K562 (cell line): ENCODE results near the gene SULT1C4. TPM values are rescaled to one million over a fixed set of nuclear protein-coding genes. Genes with fewer than 3 reads are reported as not detected.

Experiments used
- EP300 ChIP-seq: IDR thresholded peaks from 2 replicates; pipeline ENCODE4 v1.6.1; 2012; ENCODE audit warnings: low read length, improper control_type of control experiment
- HLTF ChIP-seq: fragments of 450-650 bp; IDR thresholded peaks from 2 replicates; pipeline ENCODE4 v1.6.1; 2016
- IRF2 ChIP-seq: sonication (generic); formaldehyde crosslinking; IDR thresholded peaks from 2 replicates; pipeline ENCODE4 v1.8.1; 2022; ENCODE audit warnings: mild to moderate bottlenecking, missing genetic modification reagents
- KLF16 ChIP-seq: IDR thresholded peaks from 2 replicates; pipeline ENCODE4 v1.6.1; 2016; ENCODE audit warnings: antibody characterized with exemption
- NCOA6 ChIP-seq: fragments of 450-650 bp; IDR thresholded peaks from 2 replicates; pipeline ENCODE4 v1.6.1; 2017; ENCODE audit warnings: mild to moderate bottlenecking
- NFIC ChIP-seq: fragments of 450-650 bp; IDR thresholded peaks from 2 replicates; pipeline ENCODE4 v1.6.1; 2017; ENCODE audit warnings: mild to moderate bottlenecking, inconsistent platforms
- RBM39 ChIP-seq: fragments of 200-400 bp; formaldehyde crosslinking; optimal IDR thresholded peaks from 2 replicates; pipeline ENCODE3; 2018; ENCODE audit warnings: low read depth, low read length
- RFX7 ChIP-seq: fragments of 250-450 bp; sonication (Bioruptor Pico); IDR thresholded peaks from 2 replicates; pipeline ENCODE4 v1.5.1; 2021; ENCODE audit warnings: mild to moderate bottlenecking
- ZEB2 ChIP-seq: fragments of 450-650 bp; IDR thresholded peaks from 2 replicates; pipeline ENCODE4 v1.6.1; 2016
- ZNF232 ChIP-seq: sonication (generic); formaldehyde crosslinking; IDR thresholded peaks from 2 replicates; pipeline ENCODE4 v1.8.0; 2022; ENCODE audit warnings: mild to moderate bottlenecking, missing genetic modification reagents
- ZNF507 ChIP-seq: conservative IDR thresholded peaks from 2 replicates; pipeline ENCODE4 v1.6.1; 2017; ENCODE audit warnings: missing genetic modification characterization, missing compliant biosample characterization
- polyA plus RNA-seq, 8 experiments: library from polyadenylated mRNA; depleted of rRNA in 4 of 8; stranded (reverse) in 5 of 8; unstranded in 3 of 8; fragments of >200 nt; fragmentation: Nextera tagmentation in 2 of 8; fragmentation: Illumina TruSeq in 1 of 8; extraction: Ambion mirVana in 2 of 8; extraction: Trizol in 1 of 8; gene quantifications; 2 replicates each; pipeline versions ENCODE4 v1.2.1 to v1.2.3, GENCODE V29; 2011 to 2014; ENCODE audit warnings: inconsistent platforms in 1 of 8, missing spikeins in 1 of 8
- total RNA-seq, 7 experiments: library from RNA; depleted of rRNA in 6 of 7; stranded (reverse); fragments of >200 nt in 6 of 7; fragmentation: Illumina TruSeq in 2 of 7; extraction: Trizol in 2 of 7; gene quantifications; 2 replicates each; pipeline versions ENCODE4 v1.2.1 to v1.2.3, GENCODE V29; 2011 to 2021; ENCODE audit warnings: low replicate concordance in 1 of 7
- TF ChIP-seq, protein P1 (sequence below), 2 experiments: fragments of 450-650 bp; formaldehyde crosslinking in 1 of 2; IDR thresholded peaks; 2 replicates each; pipeline versions ENCODE4 v1.4.0 to v1.6.1; 2014 to 2020; ENCODE audit warnings: mild to moderate bottlenecking in 2 of 2, borderline replicate concordance in 1 of 2, low read depth in 1 of 2
- TF ChIP-seq, protein P2 (sequence below): fragments of 450-650 bp; formaldehyde crosslinking; IDR thresholded peaks from 2 replicates; pipeline ENCODE4 v1.4.0; 2022; ENCODE audit warnings: missing genetic modification characterization
- TF ChIP-seq, protein P3 (sequence below): fragments of 150-350 bp; conservative IDR thresholded peaks from 2 replicates; pipeline ENCODE4 v1.6.1; 2014; ENCODE audit warnings: low read length

The SULT1C4 gene
- total and polyA plus RNA-seq, 9 of the 15 experiments (the other 6 are each of a cell fraction or from before 2014, with no cell fraction given) = 0.04 to 0.14 (median 0.09) TPM; not detected in 5

DNA sequence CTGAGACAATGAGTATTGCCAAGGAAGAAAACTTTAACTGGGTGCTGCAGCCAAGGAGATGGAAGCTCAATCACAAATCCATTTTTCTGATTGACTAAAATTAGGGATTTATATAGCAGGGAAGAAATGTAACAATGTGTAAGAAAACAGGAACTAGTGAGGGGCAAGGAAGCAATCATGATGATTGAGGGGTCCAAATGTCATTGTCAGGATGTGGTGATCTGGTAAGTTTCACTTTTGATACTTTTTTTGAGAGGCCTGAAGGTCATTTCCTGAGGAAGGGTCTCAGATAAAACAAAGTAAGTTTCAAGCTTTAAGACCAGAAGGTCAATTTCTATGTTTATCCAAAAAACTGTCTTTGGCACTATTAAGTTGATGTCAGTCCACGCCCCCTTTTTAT, 59.2 kb downstream of the SULT1C4 start (continued):
- TF ChIP-seq, protein P1, sequence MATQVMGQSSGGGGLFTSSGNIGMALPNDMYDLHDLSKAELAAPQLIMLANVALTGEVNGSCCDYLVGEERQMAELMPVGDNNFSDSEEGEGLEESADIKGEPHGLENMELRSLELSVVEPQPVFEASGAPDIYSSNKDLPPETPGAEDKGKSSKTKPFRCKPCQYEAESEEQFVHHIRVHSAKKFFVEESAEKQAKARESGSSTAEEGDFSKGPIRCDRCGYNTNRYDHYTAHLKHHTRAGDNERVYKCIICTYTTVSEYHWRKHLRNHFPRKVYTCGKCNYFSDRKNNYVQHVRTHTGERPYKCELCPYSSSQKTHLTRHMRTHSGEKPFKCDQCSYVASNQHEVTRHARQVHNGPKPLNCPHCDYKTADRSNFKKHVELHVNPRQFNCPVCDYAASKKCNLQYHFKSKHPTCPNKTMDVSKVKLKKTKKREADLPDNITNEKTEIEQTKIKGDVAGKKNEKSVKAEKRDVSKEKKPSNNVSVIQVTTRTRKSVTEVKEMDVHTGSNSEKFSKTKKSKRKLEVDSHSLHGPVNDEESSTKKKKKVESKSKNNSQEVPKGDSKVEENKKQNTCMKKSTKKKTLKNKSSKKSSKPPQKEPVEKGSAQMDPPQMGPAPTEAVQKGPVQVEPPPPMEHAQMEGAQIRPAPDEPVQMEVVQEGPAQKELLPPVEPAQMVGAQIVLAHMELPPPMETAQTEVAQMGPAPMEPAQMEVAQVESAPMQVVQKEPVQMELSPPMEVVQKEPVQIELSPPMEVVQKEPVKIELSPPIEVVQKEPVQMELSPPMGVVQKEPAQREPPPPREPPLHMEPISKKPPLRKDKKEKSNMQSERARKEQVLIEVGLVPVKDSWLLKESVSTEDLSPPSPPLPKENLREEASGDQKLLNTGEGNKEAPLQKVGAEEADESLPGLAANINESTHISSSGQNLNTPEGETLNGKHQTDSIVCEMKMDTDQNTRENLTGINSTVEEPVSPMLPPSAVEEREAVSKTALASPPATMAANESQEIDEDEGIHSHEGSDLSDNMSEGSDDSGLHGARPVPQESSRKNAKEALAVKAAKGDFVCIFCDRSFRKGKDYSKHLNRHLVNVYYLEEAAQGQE (IDR thresholded peaks at IDR 0.05; ENCODE audit: borderline replicate concordance) = no peak
- TF ChIP-seq, protein P1 (CRISPR knock-in tag; IDR thresholded peaks at IDR 0.05; ENCODE audit: low read depth) = no peak
- no peak for TF ChIP-seq ZNF232
- no peak for TF ChIP-seq EP300
- TF ChIP-seq ZEB2 = no peak
- TF ChIP-seq, protein P2, sequence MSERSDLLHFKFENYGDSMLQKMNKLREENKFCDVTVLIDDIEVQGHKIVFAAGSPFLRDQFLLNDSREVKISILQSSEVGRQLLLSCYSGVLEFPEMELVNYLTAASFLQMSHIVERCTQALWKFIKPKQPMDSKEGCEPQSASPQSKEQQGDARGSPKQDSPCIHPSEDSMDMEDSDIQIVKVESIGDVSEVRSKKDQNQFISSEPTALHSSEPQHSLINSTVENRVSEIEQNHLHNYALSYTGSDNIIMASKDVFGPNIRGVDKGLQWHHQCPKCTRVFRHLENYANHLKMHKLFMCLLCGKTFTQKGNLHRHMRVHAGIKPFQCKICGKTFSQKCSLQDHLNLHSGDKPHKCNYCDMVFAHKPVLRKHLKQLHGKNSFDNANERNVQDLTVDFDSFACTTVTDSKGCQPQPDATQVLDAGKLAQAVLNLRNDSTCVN (CRISPR knock-in tag) = no peak
- TF ChIP-seq, protein P3, sequence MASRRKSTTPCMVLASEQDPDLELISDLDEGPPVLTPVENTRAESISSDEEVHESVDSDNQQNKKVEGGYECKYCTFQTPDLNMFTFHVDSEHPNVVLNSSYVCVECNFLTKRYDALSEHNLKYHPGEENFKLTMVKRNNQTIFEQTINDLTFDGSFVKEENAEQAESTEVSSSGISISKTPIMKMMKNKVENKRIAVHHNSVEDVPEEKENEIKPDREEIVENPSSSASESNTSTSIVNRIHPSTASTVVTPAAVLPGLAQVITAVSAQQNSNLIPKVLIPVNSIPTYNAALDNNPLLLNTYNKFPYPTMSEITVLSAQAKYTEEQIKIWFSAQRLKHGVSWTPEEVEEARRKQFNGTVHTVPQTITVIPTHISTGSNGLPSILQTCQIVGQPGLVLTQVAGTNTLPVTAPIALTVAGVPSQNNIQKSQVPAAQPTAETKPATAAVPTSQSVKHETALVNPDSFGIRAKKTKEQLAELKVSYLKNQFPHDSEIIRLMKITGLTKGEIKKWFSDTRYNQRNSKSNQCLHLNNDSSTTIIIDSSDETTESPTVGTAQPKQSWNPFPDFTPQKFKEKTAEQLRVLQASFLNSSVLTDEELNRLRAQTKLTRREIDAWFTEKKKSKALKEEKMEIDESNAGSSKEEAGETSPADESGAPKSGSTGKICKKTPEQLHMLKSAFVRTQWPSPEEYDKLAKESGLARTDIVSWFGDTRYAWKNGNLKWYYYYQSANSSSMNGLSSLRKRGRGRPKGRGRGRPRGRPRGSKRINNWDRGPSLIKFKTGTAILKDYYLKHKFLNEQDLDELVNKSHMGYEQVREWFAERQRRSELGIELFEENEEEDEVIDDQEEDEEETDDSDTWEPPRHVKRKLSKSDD = no peak
- no peak for TF ChIP-seq NCOA6
- no peak for TF ChIP-seq IRF2 (CRISPR knock-in tag)
- no peak for TF ChIP-seq ZNF507 (tag)
- TF ChIP-seq NFIC = no peak
- TF ChIP-seq RBM39 = no peak
- no peak for TF ChIP-seq KLF16
- no peak for TF ChIP-seq HLTF
- no peak for TF ChIP-seq RFX7 (CRISPR knock-in tag)
